OCI-LY1 (cell line): ENCODE measurements around the gene FOS.

ENCODE experiments used
- H2AFZ ChIP-seq: fragments of 200-600 bp; sonication (generic), shearing (Covaris generic); 2 replicates; pipeline ENCODE4 v1.6.0; 2014; ENCODE audit warnings: antibody characterized with exemption, mild to moderate bottlenecking, low read length
- H3F3A ChIP-seq: fragments of 200-600 bp; sonication (generic), shearing (Covaris generic); 2 replicates; pipeline ENCODE4 v1.6.0; 2014; ENCODE audit warnings: mild to moderate bottlenecking, antibody characterized with exemption, low read length, moderate library complexity; ENCODE audit not compliant: insufficient read depth
- H3K27ac ChIP-seq: fragments of 200-600 bp; sonication (generic); 2 replicates; pipeline ENCODE4 v1.5.1; 2014; ENCODE audit warnings: low read length, mixed run types, mild to moderate bottlenecking, low read depth; ENCODE audit not compliant: poor library complexity, severe bottlenecking
- H3K27me3 ChIP-seq: fragments of 200-600 bp; sonication (generic); 2 replicates; pipeline ENCODE4 v1.6.0; 2014; ENCODE audit warnings: antibody characterized with exemption, mild to moderate bottlenecking, low read length, moderate library complexity; ENCODE audit not compliant: insufficient read depth
- H3K36me3 ChIP-seq: fragments of 200-600 bp; sonication (generic); 2 replicates; pipeline ENCODE4 v1.6.1; 2014; ENCODE audit warnings: mild to moderate bottlenecking, antibody characterized with exemption, low read length, moderate library complexity, mixed read lengths; ENCODE audit not compliant: insufficient read depth
- H3K4me1 ChIP-seq: fragments of 200-600 bp; sonication (generic); 2 replicates; pipeline ENCODE4 v1.5.1; 2014; ENCODE audit warnings: mild to moderate bottlenecking, low read length, moderate library complexity; ENCODE audit not compliant: insufficient read depth, severe bottlenecking
- H3K4me2 ChIP-seq: fragments of 200-600 bp; sonication (generic), shearing (Covaris generic); 2 replicates; pipeline ENCODE4 v1.6.1; 2014; ENCODE audit warnings: low read length
- H3K4me3 ChIP-seq: fragments of 200-600 bp; sonication (generic); 2 replicates; pipeline ENCODE4 v1.5.1; 2014; ENCODE audit warnings: low read length, low read depth, mild to moderate bottlenecking, mixed read lengths; ENCODE audit not compliant: poor library complexity, severe bottlenecking
- H3K79me2 ChIP-seq: fragments of 200-600 bp; shearing (Covaris generic); 2 replicates; pipeline ENCODE4 v1.6.1; 2016; ENCODE audit warnings: mixed run types, low read length, mixed read lengths; ENCODE audit not compliant: insufficient read depth
- H3K9ac ChIP-seq: fragments of 200-600 bp; sonication (generic), shearing (Covaris generic); 2 replicates; pipeline ENCODE4 v1.6.1; 2014; ENCODE audit warnings: mild to moderate bottlenecking, low read length, mixed read lengths
- H3K9me2 ChIP-seq: fragments of 200-600 bp; sonication (generic), shearing (Covaris generic); 2 replicates; pipeline ENCODE4 v1.6.1; 2014; ENCODE audit warnings: low read depth, mild to moderate bottlenecking, low read length, mixed read lengths
- H3K9me3 ChIP-seq: fragments of 200-600 bp; shearing (Covaris generic); 2 replicates; pipeline ENCODE4 v1.6.1; 2014; ENCODE audit warnings: low read length, mixed read lengths
- H4K20me1 ChIP-seq: fragments of 200-600 bp; sonication (generic), shearing (Covaris generic); 2 replicates; pipeline ENCODE4 v1.6.0; 2016; ENCODE audit warnings: mild to moderate bottlenecking, low read length; ENCODE audit not compliant: insufficient read depth
- CTCF ChIP-seq: fragments of 200-600 bp; sonication (generic), shearing (Covaris generic); IDR thresholded peaks from 2 replicates; pipeline ENCODE4 v1.5.1; 2017; ENCODE audit warnings: mild to moderate bottlenecking, antibody characterized with exemption, low read length, moderate library complexity, mixed read lengths
- EZH2 ChIP-seq: fragments of 200-600 bp; sonication (generic), shearing (Covaris generic); IDR thresholded peaks from 2 replicates; pipeline ENCODE4 v1.8.0; 2017; ENCODE audit warnings: borderline replicate concordance, mixed run types, mild to moderate bottlenecking, antibody characterized with exemption, low read length, moderate library complexity, mixed read lengths

The FOS gene

DNA sequence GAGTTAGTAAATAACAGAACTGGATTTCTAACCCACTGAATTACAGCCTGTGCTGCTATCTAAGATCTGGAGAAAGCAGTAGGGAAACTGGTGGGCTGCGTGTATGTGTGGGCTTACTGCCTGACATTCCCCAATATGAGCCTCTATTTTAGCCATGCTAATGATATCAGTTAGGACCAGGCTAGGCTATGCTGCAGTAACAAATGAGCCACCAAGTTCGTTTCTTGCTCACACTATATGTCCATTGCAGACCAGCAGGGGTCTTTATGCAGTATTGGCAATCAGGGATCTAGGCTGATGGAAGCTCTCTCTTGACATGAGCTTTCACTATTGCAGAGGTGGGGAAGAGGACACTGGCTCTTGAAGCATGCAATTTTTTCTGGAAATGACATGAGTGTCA is 40.4 kb downstream of the FOS start:
- Histone ChIP-seq H3K4me1 (no peaks in the 10 kb centered on the region), H3K4me3 (no peak overlapping the region), H3K4me2 (no peak overlapping the region), H3K9me3 (no peaks in the 10 kb centered on the region), H3K9ac (no peak overlapping the region), H3K79me2 (no peaks in the 10 kb centered on the region), H3K27me3 (no peaks in the 10 kb centered on the region; the same call in 1 of the 2 replicates), H2AFZ (no peak overlapping the region), H3K27ac (no peak overlapping the region), H4K20me1 (no peaks in the 10 kb centered on the region), H3F3A (no peaks in the 10 kb centered on the region), H3K9me2 (no peaks in the 10 kb centered on the region), H3K36me3 (no peaks in the 10 kb centered on the region)
- TF ChIP-seq CTCF: no peak
- no peak for TF ChIP-seq EZH2

GRCh38 chr14:75320196-75320595 is 41.6 kb downstream of the FOS start:
- H3K27me3 ChIP-seq: no peaks in the 10 kb centered on the region; the same call in 1 of the 2 replicates
- no peak overlapping the region for H3K4me3 ChIP-seq
- H2AFZ ChIP-seq: no peak overlapping the region
- H3K9ac ChIP-seq: no peak overlapping the region
- no peaks in the 10 kb centered on the region for H3K36me3 ChIP-seq
- H3K4me2 ChIP-seq: no peak overlapping the region
- H3K9me2 ChIP-seq: no peaks in the 10 kb centered on the region
- no peaks in the 10 kb centered on the region for H3K4me1 ChIP-seq
- no peak overlapping the region for H3K27ac ChIP-seq
- H3K9me3 ChIP-seq: no peaks in the 10 kb centered on the region
- H4K20me1 ChIP-seq: no peaks in the 10 kb centered on the region
- no peaks in the 10 kb centered on the region for H3K79me2 ChIP-seq
- no peak for TF ChIP-seq EZH2
- no peak for TF ChIP-seq CTCF
- no peaks in the 10 kb centered on the region for H3F3A ChIP-seq

DNA sequence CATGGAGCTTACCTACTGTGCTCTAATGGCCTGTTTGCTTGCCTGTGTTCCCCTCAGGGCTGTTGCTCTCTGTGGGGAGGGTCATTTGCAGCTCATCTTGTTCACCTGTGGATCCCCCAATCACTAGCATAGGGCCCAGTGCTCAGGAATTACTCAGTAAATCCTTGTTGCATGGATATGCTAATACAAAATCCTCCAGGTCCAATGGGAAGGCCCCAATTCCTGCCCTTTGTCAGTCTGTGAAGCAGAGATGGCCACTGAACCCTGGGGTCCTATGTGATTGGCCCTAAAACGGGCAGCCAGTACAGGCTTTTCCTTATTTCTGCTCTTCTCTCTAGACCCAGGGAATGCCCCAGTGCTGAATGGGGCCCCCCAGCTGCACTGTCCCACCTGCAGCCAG is 44.1 kb downstream of the FOS start:
- Histone ChIP-seq H3K9me3 (no peaks in the 10 kb centered on the region), H3K4me1 (no peaks in the 10 kb centered on the region), H3K27me3 (no peaks in the 10 kb centered on the region), H3K4me3 (no peak overlapping the region), H3K79me2 (no peaks in the 10 kb centered on the region), H3F3A (no peaks in the 10 kb centered on the region), H3K9me2 (no peaks in the 10 kb centered on the region), H3K27ac (no peak overlapping the region), H3K9ac (no peak overlapping the region), H3K4me2 (no peak overlapping the region), H4K20me1 (no peaks in the 10 kb centered on the region), H2AFZ (no peak overlapping the region), H3K36me3 (no peaks in the 10 kb centered on the region)
- TF ChIP-seq CTCF: no peak
- TF ChIP-seq EZH2: no peak
